ENCODE measurements around the gene SNX27.

SNX27 gene

GRCh38 chr1:151706464-151707415, 94.9 kb downstream of the SNX27 start:
- DNase-seq (ENCODE audit: low read depth) = no peak

GRCh38 chr1:151707541-151708065, 95.8 kb downstream of the SNX27 start:
- no peak for DNase-seq (ENCODE audit: low read depth)

GRCh38 chr1:151708891-151709290, 97.0 kb downstream of the SNX27 start:
- DNase-seq (ENCODE audit: low read depth) = no peak

GRCh38 chr1:151710187-151710840, 98.5 kb downstream of the SNX27 start:
- peak; percentile 14 for DNase-seq (ENCODE audit: low read depth)

GRCh38 chr1:151711044-151711800, 99.4 kb downstream of the SNX27 start:
- no peak for DNase-seq (ENCODE audit: low read depth)

- DNase-seq (ENCODE audit: low read depth) = no peak
Observed at GRCh38 chr1:151711951-151712350, 100.1 kb downstream of the SNX27 start.

- no peak for DNase-seq (ENCODE audit: low read depth)
Observed at GRCh38 chr1:151713044-151713443, 101.2 kb downstream of the SNX27 start.

- DNase-seq (ENCODE audit: low read depth) = no peak
Observed at GRCh38 chr1:151713874-151714273, 102.0 kb downstream of the SNX27 start.

- DNase-seq (ENCODE audit: low read depth) = no peak
Observed at GRCh38 chr1:151714820-151715725, 103.2 kb downstream of the SNX27 start.

- no peak for DNase-seq (ENCODE audit: low read depth)
Observed at GRCh38 chr1:151715726-151716404, 104.0 kb downstream of the SNX27 start.

GRCh38 chr1:151716405-151716762, 104.5 kb downstream of the SNX27 start:
- no peak for DNase-seq (ENCODE audit: low read depth)

- DNase-seq (ENCODE audit: low read depth) = no peak
Observed at GRCh38 chr1:151716771-151717631, 105.2 kb downstream of the SNX27 start, which contains the start of gene CELF3. TSS of gene CELF3 (minus strand) at chr1:151716803. CDS start at chr1:151716020, 783 bp downstream.

GRCh38 chr1:151718011-151718431, 106.2 kb downstream of the SNX27 start:
- no peak for DNase-seq (ENCODE audit: low read depth)

- DNase-seq (ENCODE audit: low read depth) = no peak
Observed at GRCh38 chr1:151718666-151719065, 106.8 kb downstream of the SNX27 start.

GRCh38 chr1:151720125-151720524, 108.3 kb downstream of the SNX27 start:
- DNase-seq (ENCODE audit: low read depth) = no peak

GRCh38 chr1:151720554-151720953, 108.7 kb downstream of the SNX27 start:
- DNase-seq (ENCODE audit: low read depth) = no peak

- DNase-seq (ENCODE audit: low read depth) = peak; percentile 18
Observed at GRCh38 chr1:151720974-151721787, 109.3 kb downstream of the SNX27 start, which contains the start of gene RIIAD1. TSS of gene RIIAD1 (plus strand) at chr1:151721522. CDS start at chr1:151721537, 15 bp downstream.

GRCh38 chr1:151721788-151722510, 110.1 kb downstream of the SNX27 start:
- no peak for DNase-seq (ENCODE audit: low read depth)
